H4 (cell line): ENCODE results near the gene ZFYVE21. TPM values are rescaled to one million over a fixed set of nuclear protein-coding genes. Genes with fewer than 3 reads are reported as not detected.

Experiments used
- DNase-seq: peaks from one replicate; pipeline ENCODE4 v3.0.0-alpha.2; 2015; ENCODE audit warnings: low spot score
- total RNA-seq: library from RNA; depleted of rRNA; stranded (reverse); fragments of >200 nt; shearing (Covaris generic); gene quantifications from 2 replicates; pipeline ENCODE4 v1.2.3, GENCODE V29; 2014

The ZFYVE21 gene
- total RNA-seq, 1 experiment from 2014 or later, result 31.6 TPM

DNA sequence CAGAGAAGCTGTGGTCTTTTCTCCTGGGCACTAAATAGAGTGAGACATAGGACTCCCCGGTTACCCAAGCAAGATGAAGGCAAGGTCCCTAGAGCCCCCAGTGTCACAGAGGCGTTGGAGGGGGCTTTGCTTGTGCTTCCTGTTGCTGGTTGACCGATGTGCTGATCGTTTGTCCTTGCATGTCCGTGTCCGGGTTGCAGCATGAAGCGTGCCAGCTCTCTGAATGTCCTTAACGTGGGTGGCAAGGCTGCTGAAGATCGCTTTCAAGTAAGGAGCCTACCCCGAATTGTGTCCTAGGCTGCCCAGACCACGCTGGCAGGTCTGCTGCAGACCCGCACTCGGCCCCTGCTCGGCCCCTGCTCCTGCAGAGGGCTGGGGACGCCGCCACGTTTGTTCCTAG is 23.5 kb upstream of the ZFYVE21 start:
- no peak for DNase-seq

DNA sequence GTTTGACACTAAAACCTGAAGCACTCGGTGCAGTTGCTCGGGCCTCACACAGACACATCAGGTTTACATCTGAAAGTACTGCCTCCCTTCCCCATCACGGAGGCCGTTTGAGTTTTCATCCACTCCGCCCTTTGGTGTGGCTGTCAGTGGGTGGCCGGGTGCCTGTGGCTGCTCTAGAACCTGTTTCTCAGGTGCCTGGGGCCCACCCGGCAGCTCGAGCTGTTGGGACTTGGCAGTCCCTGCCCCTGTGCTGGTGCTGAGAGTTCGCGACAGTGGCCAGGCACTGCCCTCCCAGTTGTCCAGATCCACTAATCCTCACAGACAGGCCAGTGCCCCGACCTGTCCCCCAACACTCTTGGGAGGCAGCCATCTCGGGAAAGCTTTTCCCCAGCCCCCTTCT is 22.7 kb upstream of the ZFYVE21 start:
- DNase-seq, result no peak

DNA sequence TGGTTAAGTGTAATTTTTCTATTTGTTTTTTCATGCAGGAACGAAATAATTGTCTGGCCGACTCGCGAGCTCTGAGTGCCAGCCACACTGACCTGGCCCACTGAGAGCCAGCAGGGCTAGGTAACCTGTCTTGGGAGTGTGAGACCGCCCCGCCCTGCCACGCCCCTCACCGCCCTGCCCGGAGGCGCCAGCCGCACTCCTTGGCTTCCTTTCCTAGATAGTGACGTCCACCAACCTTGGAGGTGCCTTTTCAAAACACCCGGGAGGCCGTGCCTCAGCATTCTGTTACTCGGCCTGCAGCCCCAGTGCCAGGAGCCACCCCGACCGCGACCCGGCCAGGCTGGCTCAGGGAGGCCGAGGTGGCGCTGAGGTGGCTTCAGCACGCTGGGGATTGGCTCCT is 22.1 kb upstream of the ZFYVE21 start:
- DNase-seq, result no peak

DNA sequence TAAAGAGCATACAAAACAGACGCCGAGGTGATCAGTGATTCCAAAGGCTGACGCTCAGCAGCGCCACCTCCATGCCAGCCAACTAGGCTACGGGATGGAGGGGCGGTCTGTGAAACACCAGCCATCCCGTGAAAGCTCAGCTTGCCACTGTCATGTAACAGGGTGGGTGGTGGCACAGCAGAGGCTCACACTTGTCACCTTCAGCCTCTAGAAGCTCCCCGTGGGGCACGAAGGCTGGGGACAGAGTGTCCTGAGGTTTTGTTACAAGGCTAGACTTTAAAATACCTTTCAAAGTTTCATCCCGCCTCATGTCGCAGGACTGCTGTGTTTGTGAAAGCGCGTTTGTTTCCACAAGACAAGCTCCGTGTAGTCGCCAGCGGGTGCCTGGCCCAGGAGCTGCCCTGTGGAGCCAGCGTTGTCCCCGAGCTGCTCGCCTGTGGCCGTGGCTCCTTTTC is 21.0 kb upstream of the ZFYVE21 start:
- DNase-seq, result no peak

DNA sequence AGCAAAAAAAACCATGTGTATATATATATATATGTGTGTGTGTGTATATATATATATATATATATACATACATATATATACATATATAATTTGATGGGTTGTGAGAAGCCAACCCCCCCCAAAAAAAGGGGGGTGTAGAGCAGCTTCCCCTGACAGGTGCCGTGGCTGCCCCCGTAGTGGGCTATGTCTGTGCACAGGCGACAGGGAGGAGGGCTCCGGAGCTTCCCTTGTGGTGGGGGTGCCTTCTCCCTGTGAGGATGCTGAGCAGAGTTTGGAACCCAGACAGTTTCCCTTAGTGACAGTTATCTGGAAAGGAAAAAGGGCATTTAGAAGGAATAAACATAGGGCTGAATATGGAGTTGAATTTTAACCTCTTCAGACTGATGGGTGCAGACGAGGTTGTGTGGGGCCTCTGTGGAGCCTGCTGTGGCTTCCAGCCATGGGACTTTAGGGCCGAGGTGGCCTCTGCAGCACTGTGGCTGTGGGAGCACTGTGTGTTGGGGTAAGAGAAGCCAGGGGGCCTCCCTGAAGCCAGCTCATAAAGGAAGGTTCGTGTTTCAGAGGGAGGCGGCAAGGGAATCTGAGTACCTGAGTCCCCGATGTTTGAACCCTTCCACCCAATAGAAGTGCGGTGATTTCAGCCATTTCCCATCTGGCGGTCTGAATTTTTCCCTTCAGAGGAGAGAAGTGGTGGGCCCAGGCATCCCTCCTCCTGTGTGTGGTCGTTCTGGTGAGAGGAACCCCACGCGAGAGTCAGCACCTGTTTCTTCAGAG is 20.1 kb upstream of the ZFYVE21 start:
- DNase-seq, result no peak

DNA sequence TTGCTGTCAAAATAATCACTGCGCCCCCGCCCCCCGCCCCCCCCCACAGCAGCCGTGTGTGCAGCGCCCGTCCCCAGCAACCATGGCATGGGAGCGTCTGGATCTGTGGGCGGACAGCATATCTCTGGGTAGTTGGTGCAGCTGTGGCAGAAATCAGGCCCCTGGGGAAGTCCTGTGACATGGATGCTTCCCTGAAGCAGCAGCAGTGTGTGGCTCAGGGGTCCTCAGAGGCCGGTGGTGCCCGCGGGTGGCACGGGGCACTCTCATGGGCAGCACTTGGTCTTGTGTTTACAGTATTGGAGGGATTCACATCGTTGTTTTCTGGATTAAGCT is 19.6 kb upstream of the ZFYVE21 start:
- no peak for DNase-seq

DNA sequence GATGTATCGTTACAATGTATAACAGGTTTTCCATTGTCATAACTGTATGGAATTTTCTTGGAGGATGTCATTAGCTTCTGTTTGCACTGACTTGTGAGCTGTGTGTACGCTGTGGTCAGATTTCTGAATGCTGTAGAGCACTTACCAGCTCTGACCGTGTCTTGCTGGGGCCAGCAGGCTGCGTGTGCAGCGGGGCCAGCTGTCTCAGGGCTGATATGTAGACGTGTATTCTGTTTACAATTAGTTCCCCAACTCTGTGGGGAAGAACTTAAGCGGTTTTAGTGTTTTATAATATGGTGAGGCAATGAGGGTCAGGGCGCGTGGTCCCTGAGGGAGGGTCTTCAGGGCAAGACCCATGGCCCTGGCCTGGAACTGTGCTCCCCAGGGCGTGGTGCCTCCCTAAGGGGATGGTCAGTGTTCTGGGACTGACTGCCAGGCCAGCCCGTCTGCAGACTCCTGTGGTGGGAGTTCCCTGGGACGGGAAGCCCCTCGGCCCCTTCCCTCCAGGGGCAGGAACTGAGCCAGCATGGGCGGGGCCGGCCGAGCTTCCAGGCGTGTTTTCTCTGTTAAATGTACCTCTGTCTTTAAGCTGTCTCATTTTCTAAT is 19.0 kb upstream of the ZFYVE21 start:
- no peak for DNase-seq

DNA sequence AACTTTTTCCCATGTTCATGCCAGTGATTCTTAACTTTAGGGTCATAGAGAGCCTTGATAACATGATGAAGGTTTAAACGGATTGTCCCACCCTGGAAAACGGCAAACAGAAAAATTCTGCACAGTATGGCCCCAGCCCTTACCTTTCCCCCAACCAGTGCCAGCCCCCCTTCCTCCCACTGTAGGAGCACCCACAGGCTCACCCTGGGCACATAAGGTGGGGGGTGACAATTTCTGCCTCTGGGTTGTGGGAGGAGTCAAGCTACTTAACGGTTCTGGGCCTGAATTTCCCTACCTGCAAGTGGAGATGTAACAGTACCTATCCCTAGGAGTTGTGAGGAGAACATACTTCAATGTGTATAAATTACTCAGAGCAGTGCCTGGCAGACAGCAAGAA is 18.4 kb upstream of the ZFYVE21 start:
- no peak for DNase-seq

DNA sequence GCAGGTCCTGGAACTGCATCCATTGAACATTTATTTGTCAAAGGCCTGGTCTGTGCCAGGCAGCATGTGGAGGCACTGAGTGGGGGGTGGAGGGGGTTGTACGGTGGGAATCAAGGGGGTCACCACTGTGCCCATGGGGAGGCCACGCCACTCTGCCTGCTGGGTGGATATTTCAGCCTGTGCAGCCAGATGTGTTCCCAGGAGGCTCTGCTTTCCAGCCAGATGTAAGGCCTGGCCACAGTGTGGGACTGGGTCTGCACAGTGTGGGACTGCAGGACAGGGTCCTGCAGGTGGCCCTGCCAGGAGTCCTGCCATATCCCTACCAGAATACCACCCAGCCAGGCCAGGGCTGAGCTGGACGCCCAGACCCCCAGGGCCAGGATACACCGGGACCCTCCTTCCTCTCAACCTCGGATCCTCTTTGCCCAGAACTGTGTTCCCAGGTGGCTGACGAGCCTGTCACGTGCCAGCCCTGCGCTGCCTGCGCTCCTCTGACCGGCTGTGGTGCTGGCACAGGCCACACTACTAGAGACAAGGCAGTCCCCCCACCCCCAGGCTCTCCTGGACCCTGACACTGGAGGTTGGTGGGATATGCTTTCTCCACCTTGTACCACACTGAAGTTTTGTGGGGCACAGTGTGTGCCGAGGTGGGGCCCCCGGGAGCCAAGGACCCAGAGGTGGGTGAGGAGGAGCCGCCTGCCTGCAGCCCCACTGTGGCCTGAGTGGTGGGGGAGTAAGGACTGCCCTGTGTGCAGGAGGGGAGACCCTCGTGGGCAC is 17.8 kb upstream of the ZFYVE21 start:
- DNase-seq, result no peak

DNA sequence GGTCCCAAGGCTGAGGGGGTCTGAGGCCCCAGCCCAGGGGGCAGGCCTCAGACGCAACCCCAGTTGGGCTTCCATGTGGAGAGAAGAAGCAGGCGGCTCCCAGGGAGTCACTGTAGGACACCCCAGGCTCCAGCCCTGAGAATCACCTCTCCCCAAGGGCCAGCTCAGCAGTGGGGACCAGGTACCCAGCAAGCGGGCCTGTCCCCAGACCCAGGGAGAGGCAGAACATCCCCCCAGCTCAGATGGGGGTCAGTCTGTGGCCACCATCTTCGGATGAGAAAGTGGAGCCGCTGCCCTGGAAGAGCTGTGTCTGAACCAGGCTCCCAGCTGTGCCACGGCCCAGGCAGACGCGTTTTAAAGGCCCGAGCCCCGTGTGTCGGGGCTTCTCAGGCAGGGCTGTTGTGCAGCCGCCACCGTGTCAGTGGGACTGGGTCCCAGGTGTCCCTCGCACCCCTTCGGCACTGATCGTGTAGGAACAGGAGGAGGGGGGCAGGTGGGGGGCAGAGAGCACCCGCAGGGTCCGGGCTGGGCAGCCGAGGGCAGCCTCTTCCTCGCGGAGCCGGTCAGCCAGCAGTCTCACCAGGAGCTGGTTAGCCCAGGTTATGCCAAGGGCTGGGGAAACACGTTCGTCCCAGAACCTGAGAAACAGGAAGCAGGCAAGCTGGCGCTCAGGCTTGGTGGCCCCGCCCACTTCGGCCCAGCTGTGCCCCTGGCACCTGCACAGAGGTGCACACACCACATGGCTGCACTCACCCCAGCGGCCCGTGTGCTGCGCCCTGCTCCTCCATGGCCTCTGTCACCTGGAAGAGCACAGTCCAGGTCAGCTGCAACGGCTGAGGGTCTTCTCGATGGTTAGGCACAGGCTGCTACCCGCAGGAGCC is 17.0 kb upstream of the ZFYVE21 start:
- no peak for DNase-seq

DNA sequence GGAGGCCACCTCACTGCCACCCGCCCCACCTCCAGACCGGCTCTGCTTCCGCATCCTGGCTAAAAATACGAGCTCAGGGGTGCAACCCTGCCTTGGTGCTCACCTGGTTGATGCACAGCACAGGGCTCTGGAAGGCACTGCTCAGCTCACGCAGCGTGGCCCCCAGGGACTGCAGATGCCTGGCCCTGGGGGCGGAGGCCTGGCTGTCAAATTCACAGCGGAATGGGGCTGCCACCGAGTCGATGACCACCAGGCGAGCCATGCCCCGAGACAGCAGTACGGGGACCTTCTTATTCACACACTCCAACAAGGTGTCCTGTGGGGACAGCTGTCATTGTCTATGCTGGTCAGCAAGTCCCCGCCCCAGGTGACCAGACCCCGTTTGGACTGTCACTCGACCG is 16.3 kb upstream of the ZFYVE21 start:
- DNase-seq, result no peak

DNA sequence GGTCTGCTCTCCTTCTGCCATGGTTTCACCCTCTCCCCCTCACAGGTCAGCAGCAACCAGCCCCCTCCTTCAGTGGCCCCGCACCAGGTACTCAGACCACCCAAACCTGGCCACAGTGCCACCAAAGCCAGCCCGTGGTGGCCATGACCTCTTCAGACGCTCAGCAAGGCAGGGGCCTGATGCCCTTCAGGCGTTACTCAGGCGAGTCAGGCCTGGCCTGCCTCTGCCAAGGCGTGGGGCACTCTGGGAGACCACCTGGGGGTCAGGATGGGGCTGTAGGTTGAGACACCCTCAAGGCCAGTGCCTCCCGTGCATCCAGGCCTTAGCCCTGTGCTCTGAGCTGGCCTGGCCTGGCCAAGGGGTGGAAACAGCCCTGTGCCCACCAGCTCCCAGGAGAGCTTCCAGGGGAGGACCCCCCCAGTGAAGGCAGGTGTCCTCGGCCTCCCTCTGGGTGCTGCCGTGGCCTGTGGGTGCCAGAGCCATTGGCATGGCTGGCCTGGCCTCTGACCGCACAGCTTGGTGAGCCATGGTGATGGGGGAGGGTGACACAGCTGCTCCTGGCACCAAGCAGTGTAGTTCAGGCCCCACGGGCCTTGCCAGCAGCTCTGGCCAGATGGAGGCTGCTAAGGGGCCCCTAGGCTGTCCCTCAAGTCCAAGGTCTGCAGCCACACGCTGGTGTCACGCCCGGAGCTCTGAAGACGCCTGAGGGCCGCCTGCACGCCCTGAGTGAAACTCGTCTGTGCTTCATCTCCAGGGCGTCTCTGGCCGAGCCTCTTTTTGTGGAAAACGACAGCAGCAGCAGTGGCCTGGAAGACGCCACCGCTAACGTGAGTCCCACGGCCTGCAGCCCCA is 15.5 kb upstream of the ZFYVE21 start:
- no peak for DNase-seq

DNA sequence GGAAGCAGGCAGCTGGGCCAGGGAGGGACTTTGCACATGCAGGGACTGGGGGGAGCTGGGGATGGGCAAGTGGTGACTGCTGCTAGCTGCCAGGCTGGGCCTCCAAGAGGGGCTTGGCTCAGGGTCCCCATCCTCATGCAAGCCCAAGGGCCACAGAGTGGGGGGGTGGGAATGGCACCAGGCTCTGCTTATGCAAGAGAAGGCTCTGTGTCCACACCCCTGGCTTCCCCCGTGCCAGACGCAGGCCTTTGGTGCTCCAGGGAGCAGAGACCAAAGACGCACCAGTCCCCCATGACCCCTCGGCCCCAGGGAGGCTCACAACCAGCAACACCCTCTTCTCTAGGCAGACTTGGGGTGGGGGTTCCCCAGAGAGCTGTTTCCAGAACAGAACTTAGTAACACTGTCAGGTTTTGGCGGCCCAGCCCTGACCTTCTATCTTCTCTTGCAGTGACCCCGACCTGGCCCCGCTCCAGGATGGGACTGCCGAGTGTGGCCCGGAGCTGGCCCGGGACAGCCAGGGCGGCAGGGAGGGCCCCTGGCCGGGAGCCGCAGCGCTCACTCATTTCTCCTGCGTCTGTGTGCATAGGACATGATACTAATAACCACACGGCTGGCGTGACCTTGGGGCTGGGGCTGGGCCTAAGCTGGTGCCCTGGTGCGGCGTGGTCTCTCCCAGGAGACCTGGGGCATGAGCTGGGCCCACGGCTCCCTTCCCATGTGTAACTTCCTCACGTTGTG is 14.7 kb upstream of the ZFYVE21 start:
- DNase-seq, result no peak

DNA sequence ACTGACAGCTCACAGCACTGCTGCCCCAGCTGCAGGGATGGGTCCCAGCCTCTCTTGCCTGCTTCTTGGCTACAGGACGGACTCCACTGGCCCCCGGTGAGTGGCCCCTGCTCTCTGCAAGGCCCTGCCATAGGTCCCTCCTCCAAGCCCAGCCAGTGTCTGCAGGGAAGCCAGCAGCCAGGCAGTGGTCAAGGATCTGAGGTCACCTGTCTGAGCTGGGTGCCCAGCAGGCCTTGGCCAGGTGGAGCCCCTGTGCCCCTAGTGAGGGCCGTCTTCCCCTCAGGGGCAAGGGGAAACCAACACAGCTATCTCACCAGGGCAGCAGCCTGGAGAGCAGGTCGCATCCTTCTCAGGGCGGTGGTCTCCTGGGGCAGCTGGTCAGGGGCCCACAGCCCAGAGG is 13.5 kb upstream of the ZFYVE21 start:
- DNase-seq, result no peak

DNA sequence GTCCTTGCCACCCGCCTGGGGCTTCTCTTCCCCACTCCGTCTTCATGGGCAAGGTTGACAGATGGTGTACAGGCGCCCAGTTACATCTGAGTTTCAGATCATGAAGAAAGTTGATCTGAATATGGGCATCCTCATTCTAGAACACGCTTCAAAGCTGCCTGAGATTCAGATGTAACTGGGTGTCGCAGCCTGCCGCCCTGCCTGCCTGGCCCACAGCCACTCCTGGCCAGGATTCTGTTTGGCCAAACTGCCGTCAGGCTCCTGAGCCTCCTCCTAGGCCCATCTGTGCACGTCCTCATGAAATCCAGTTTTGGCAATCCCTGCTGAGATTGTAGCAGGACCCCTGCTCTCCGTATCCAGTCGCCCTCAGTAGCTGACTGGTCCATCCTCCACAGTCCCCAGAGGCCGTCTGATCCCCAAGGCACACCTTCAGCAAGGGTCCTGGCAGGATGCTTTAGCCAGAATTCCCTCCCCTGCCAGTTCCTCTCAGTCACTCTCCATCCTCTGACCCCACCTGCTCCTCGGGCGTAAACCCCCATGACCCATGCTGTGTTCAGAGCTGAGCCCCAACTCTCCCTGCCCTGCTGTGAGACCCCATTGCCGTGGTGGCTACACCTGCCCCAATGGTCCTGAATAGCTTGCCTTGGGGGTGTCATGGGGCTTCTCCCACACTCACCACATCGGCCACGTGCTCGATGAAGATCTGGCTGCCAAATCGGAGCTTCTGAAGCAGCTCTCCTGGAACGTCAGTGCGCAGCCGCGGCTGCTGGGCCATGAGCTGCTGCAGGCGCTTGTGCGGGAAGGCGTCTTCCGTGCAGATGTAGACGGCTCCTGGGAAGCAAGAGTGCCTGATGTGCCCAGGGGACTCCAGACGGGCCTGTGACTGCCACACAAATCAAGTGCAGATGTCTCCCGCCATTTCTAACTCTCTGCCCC is 12.8 kb upstream of the ZFYVE21 start:
- no peak for DNase-seq

DNA sequence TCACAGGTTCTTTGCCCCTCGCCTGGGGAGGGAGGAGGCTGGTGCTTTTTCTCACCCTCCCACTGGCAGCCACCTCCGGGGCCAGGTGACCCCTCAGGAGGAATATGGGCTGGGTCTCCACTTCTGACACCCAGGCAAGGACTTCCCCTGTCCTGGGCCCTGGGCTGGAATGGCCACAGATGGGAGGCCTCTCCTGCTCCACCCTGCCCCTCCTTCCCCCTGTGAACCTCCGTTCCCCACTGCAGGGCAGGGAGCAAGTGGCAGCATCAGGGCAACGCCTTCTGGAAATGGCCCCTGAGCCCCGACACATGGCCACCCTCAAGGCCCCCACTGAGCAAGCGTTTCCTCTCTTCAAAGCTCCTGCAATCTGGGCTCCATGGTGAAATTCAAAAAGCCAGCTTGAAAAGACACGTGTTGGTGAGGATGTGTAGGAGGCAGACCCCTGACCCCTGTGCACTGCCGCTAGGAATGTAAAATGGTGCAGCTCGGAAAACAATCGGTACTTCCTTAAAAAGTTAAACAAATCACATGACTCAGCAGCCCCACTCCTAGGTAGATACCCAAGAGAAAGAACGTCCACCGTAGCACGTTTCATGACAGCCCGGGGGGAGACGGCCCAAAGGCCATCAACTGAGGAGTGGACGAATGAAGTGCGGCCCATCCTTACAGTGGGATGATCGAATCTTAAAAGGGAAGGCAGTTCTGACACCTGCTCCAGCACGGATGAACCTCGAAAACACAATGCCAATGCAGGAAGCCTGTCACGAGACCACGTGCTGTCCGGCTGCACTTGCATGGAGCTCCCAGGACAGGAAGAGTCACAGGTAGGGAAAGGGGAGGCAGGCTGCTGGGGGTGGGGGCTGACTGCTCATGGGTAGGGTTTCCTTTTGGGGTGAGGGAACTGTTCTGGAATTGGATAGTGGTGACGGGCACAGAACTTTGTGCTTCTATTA is 11.9 kb upstream of the ZFYVE21 start:
- DNase-seq, result no peak

DNA sequence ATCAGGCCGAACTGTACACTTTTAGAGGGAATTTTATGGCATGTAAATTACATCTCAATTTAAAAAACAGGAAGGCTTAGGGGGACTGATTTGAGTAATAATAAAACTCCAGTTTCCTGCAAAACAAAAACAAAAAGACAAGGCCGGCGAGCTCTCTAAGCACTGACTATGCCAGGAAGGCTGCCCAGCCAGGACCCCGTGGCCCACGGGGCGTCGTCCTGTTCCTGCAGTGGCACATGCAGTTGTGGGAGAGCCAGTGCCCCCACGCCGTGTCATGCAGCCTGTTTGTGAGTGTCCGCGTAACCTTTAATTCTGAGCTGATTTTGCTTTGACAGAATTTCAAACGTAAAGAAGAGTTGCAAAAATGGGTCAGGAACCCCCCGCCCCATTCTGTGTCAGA is 10.9 kb upstream of the ZFYVE21 start:
- DNase-seq, result no peak

DNA sequence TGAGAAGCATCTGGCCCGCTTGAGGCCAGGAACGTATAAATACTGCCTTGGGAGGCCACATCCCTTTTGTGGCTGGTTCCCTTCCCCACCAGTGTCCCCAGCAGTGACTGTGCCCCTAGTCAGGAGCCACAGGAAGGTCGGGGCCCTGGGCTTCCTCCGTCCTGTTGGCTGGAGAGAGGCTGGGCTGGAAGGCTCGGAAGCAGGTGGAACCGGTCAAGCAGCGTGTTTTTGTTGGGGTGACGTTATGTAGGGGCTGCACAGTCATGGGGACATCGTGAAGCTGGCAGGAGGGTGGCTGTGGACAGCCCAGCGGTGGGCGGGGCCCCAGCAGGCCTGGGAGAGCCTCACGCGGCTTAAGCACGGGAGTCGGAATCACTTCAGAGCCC is 10.5 kb upstream of the ZFYVE21 start:
- no peak for DNase-seq
